ENCODE data around the gene CNTN2.

DNA sequence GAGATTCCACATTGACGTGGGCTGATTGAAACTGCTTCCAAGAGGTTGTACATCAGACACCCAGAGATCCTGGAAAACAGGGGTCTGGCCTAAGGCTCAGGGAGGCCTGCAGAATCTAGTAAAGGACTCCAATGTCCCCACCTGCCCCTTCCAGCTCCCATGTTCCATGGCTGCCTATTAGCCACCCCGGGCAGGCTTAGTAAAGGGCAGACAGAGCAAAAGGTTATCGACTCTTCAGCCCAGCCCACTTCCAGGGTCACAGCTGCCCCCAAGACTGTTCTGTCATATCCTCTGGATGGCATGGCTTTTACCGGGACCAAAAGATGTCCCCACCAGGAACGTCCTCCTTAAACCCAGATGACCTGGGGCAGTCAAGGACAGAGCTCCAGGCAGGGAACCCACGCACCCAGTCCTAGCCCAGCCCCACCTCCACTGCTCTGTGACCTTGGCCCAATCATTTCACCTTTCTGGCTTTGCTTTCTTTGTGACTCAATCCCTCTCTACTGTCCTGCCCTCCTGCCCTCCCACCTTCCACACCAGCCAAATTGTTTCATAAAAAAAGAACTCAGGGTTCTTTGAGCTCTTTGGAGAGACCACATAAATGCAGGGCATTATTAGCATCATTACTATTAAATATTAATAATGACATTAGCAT, 4.8 kb upstream of the CNTN2 start:
- TF ChIP-seq, protein P1, sequence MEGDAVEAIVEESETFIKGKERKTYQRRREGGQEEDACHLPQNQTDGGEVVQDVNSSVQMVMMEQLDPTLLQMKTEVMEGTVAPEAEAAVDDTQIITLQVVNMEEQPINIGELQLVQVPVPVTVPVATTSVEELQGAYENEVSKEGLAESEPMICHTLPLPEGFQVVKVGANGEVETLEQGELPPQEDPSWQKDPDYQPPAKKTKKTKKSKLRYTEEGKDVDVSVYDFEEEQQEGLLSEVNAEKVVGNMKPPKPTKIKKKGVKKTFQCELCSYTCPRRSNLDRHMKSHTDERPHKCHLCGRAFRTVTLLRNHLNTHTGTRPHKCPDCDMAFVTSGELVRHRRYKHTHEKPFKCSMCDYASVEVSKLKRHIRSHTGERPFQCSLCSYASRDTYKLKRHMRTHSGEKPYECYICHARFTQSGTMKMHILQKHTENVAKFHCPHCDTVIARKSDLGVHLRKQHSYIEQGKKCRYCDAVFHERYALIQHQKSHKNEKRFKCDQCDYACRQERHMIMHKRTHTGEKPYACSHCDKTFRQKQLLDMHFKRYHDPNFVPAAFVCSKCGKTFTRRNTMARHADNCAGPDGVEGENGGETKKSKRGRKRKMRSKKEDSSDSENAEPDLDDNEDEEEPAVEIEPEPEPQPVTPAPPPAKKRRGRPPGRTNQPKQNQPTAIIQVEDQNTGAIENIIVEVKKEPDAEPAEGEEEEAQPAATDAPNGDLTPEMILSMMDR (conservative IDR thresholded peaks at IDR 0.05; ENCODE audit: low read depth in 2 of 2), result no peak
- TF ChIP-seq JUNB (IDR thresholded peaks at IDR 0.05; ENCODE audit: unreplicated experiment) (no peak), CREB1 (CRISPR knock-in tag; IDR thresholded peaks at IDR 0.05; ENCODE audit: low read depth) (no peak), POLR2AphosphoS5 (IDR thresholded peaks at IDR 0.05; ENCODE audit: low read depth) (no peak), EZH2 (IDR thresholded peaks at IDR 0.05; ENCODE audit: low read depth, unreplicated experiment) (no peak), EZH2phosphoT487 (IDR thresholded peaks at IDR 0.05; ENCODE audit: unreplicated experiment) (no peak), NANOG (IDR thresholded peaks at IDR 0.05; ENCODE audit: borderline replicate concordance) (no peak)

Data from GM23338 (cell line).